ENCODE data around the gene LTB4R.

The LTB4R gene

GRCh38 chr14:24292118-24292807 lies 19.0 kb upstream of the LTB4R start:
- H3K4me3 ChIP-seq (ENCODE audit: low read depth, low read length): no peak overlapping the region
- H3K9me3 ChIP-seq (ENCODE audit: severe bottlenecking): no peaks in the 10 kb centered on the region
- TF ChIP-seq, protein P1, sequence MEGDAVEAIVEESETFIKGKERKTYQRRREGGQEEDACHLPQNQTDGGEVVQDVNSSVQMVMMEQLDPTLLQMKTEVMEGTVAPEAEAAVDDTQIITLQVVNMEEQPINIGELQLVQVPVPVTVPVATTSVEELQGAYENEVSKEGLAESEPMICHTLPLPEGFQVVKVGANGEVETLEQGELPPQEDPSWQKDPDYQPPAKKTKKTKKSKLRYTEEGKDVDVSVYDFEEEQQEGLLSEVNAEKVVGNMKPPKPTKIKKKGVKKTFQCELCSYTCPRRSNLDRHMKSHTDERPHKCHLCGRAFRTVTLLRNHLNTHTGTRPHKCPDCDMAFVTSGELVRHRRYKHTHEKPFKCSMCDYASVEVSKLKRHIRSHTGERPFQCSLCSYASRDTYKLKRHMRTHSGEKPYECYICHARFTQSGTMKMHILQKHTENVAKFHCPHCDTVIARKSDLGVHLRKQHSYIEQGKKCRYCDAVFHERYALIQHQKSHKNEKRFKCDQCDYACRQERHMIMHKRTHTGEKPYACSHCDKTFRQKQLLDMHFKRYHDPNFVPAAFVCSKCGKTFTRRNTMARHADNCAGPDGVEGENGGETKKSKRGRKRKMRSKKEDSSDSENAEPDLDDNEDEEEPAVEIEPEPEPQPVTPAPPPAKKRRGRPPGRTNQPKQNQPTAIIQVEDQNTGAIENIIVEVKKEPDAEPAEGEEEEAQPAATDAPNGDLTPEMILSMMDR (IDR thresholded peaks at IDR 0.05; ENCODE audit: low read depth, low read length): no peak
- no peak for DNase-seq
- no peaks in the 10 kb centered on the region for H3K27me3 ChIP-seq (ENCODE audit: insufficient read depth, low read depth, severe bottlenecking)
- H3K27ac ChIP-seq: no peak overlapping the region
- H3K36me3 ChIP-seq: peaks cover 17% of the 10 kb centered on the region

DNA sequence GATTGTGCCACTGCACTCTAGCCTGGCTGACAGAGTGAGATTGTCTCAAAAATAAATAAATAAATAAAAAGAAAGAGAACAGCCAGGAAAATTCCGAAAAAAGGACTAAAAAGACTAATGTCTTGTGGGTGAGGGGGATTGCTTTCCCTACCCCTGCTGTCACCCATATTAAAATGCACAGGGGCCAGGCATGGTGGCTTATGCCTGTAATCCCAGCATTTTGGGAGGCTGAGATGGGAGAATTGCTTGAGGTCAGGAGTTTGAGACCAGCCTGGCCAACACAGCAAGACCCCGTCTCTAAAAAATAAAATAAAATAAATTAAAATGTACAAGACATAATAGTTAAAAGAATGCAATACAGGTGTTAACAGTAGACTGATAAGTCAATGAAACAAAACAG lies 17.8 kb upstream of the LTB4R start:
- H3K9me3 ChIP-seq (ENCODE audit: severe bottlenecking): no peaks in the 10 kb centered on the region
- no peak overlapping the region for H3K27ac ChIP-seq
- no peaks in the 10 kb centered on the region for H3K27me3 ChIP-seq (ENCODE audit: insufficient read depth, low read depth, severe bottlenecking)
- H3K4me3 ChIP-seq (ENCODE audit: low read depth, low read length): no peak overlapping the region
- TF ChIP-seq, protein P1 (IDR thresholded peaks at IDR 0.05; ENCODE audit: low read depth, low read length): no peak
- peaks cover 17% of the 10 kb centered on the region for H3K36me3 ChIP-seq
- no peak for DNase-seq

GRCh38 chr14:24296341-24297157 lies 14.8 kb upstream of the LTB4R start:
- DNase-seq: peak; percentile 65
- Histone ChIP-seq H3K4me3 (ENCODE audit: low read depth, low read length) (no peak overlapping the region), H3K36me3 (peaks cover 18% of the 10 kb centered on the region), H3K27me3 (ENCODE audit: insufficient read depth, low read depth, severe bottlenecking) (no peaks in the 10 kb centered on the region), H3K9me3 (ENCODE audit: severe bottlenecking) (no peaks in the 10 kb centered on the region), H3K27ac (no peak overlapping the region)
- TF ChIP-seq, protein P1 (IDR thresholded peaks at IDR 0.05; ENCODE audit: low read depth, low read length): peak; percentile 75

GRCh38 chr14:24297190-24297964 lies 13.9 kb upstream of the LTB4R start:
- Histone ChIP-seq H3K4me3 (ENCODE audit: low read depth, low read length) (no peak overlapping the region), H3K36me3 (peaks cover 27% of the 10 kb centered on the region), H3K27ac (no peak overlapping the region), H3K9me3 (ENCODE audit: severe bottlenecking) (no peaks in the 10 kb centered on the region), H3K27me3 (ENCODE audit: insufficient read depth, low read depth, severe bottlenecking) (no peaks in the 10 kb centered on the region)
- TF ChIP-seq, protein P1 (IDR thresholded peaks at IDR 0.05; ENCODE audit: low read depth, low read length): peak; percentile 64
- DNase-seq: peak; percentile 21

DNA sequence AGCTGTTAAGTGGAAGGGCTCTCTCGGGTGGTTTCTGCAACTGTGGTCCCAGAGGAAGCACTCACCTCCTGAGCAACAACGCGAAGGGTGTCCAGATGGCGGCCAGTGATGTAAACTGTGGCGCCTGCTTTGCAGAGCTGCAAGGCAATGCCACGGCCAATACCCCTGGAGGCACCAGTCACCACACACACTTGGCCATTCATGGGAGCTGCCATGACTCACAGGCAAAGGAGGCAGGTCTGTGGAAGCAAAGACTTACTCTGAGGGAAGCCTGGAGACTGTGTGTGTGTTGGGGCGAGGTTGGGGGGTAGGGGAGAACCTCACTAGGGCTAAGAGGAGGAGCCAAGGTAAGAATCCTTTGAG lies 12.4 kb upstream of the LTB4R start:
- peak; percentile 33 for DNase-seq
- Histone ChIP-seq H3K27ac (no peak overlapping the region; the same call in 1 of the 2 replicates), H3K4me3 (ENCODE audit: low read depth, low read length) (peak overlapping the region; percentile 94), H3K9me3 (ENCODE audit: severe bottlenecking) (no peaks in the 10 kb centered on the region), H3K36me3 (peaks cover 42% of the 10 kb centered on the region), H3K27me3 (ENCODE audit: insufficient read depth, low read depth, severe bottlenecking) (no peaks in the 10 kb centered on the region)
- TF ChIP-seq, protein P1 (IDR thresholded peaks at IDR 0.05; ENCODE audit: low read depth, low read length): no peak

Data from WERI-Rb-1 (cell line).